Activated naive CD4-positive, alpha-beta T cell (primary cell): ENCODE data around the gene GCC1.
"Not testable (repeated sequence)": the region's sequence is repeated elsewhere in the genome, so short reads cannot be mapped to it uniquely, and the experiment has no call there.

Source experiments
- DNase-seq, 4 experiments: peaks; one replicate each; lab custom pipeline; 2025; lab: John Stamatoyannopoulos, UW

Gene GCC1

GRCh38 chr7:127588697-127589482 is 3.5 kb upstream of the GCC1 start:
- peak in 2 of 4 experiments; percentile 27 to 41 for DNase-seq

GRCh38 chr7:127588019-127588696 is 2.8 kb upstream of the GCC1 start, which contains the start of gene ARF5:
Gene ARF5 (plus strand): TSS chr7:127588411. CDS start chr7:127588499, 88 bp downstream.
- peak; percentile 61 to 89 (median 68) for DNase-seq

DNA sequence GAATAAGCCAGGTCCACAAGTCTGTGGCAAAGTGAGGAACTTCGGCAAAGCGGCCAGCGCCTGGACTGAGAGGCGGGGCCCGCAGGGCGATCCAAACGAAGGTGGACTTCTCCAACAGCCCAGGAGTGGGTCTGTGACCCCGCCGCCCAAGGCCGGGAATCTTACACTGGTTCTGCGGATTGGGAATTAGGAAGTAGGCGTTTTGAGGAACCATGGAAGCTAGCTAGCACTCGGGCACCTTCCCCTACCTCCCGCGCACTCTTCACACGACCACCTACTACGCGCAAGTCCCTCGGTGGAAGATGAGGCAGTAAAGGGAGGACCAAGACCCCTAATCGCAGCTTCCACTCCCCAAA is 2.2 kb upstream of the GCC1 start:
- no peak for DNase-seq

DNA sequence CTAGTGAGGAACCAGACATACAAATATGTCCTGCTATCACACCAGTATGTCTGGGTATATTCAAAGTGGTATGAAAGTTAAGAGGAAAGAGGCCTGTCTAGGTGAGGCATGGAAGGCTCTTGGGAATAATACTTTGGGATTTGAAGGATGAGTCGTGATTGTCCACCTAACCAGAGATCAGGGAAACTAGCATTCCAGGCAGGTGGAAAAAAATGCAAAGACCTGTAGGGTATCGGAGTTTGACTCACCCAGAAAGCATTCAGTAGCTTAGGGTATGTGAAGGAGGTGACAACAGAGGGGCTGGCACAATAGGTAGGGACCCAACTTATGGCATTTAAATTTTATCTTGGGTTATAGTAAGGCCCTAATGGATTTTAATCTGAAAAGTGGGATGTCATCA is 950 bp upstream of the GCC1 start:
- DNase-seq = no peak

DNA sequence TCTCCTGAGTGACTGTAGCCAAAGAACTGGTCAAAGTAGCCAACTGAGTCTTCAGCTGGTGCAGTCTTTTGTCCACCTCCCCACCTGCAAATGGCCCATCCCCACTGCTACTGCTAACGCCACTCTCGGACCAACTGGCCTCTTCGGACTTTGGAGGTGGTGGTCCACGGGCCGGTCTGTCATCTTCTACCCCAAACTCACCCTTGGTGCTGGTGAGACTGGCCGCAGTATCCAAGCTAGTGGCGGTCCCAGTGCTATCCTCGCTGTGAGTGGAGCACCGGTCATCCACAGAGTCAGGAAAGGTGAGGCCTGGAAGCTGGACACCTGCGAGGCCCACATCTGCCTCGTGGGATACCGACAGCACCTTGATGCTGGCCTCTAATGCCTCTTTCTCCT is 750 bp downstream of the GCC1 start:
- DNase-seq = no peak

GRCh38 chr7:127582361-127582760 is 3.0 kb downstream of the GCC1 start:
- no peak for DNase-seq

DNA sequence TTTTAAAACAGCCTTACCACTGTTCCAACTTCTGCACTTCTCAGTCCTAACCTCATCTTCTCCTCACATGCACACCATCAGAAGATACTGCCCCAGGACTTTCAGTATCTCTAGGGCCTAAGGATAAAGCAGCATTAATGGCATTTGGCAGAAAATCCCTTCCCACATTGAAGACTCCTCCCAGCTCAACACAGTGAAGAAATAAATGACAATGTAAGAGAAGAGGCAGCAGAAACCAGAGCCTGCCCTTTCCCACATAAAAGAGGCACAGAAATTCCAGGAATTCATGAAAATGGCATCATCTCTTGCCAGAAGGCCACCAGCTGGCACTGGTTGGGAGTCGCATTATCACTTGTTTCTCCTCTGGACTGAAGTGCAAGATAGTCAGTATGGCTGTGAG is 3.7 kb downstream of the GCC1 start:
- no peak for DNase-seq

GRCh38 chr7:127580612-127581011 is 4.8 kb downstream of the GCC1 start:
- DNase-seq = no peak

- no peak for DNase-seq
Measured at GRCh38 chr7:127578711-127579275, 6.6 kb downstream of the GCC1 start.

DNA sequence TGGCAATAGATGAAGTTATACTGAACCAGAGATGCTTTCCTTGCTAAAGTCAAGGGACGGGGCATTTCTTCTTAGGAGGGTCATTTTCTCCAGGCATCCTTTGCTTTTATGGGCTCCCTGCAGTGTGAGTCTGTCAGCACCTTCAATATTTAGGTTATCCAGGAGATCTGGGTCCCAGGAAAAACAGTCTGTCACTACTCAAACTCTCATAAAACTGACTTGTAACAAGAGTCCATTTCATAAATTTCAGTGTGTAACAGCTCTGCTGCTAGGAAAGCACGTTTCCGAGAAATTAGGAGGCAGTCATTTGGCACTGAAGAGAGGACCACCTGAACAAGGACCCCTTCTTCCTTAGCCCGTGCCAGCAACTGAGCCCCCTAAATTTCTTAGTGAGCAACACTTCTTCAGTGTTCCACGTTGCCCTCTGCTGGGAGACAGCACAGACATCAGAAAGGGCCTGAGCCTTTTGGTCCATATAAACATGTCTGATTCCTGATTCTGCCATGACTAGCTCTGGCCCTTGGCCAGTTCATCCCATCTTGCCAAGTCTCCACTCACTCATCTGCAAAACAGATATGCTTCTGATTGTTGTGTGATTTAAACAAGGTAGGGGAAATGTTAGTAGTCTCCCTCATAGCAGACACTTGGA is 7.2 kb downstream of the GCC1 start:
- no peak for DNase-seq

- no peak for DNase-seq
Measured at GRCh38 chr7:127571741-127572505, 13.5 kb downstream of the GCC1 start.

DNA sequence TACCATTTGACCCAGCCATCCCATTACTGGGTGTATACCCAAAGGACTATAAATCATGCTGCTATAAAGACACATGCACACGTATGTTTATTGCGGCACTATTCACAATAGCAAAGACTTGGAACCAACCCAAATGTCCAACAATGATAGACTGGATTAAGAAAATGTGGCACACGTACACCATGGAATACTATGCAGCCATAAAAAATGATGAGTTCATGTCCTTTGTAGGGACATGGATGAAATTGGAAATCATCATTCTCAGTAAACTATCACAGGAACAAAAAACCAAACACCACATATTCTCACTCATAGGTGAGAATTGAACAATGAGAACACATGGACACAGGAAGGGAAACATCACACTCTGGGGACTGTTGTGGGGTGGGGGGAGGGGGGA is 17.4 kb downstream of the GCC1 start:
- not testable (repeated sequence) for DNase-seq

- no peak for DNase-seq
Measured at GRCh38 chr7:127566242-127566641, 19.2 kb downstream of the GCC1 start.

GRCh38 chr7:127557803-127558202 is 27.6 kb downstream of the GCC1 start:
- DNase-seq = no peak

- DNase-seq = no peak
Measured at GRCh38 chr7:127556404-127556803, 29.0 kb downstream of the GCC1 start.

GRCh38 chr7:127551941-127552340 is 33.5 kb downstream of the GCC1 start:
- DNase-seq = no peak

GRCh38 chr7:127550247-127550646 is 35.1 kb downstream of the GCC1 start:
- no peak for DNase-seq

DNA sequence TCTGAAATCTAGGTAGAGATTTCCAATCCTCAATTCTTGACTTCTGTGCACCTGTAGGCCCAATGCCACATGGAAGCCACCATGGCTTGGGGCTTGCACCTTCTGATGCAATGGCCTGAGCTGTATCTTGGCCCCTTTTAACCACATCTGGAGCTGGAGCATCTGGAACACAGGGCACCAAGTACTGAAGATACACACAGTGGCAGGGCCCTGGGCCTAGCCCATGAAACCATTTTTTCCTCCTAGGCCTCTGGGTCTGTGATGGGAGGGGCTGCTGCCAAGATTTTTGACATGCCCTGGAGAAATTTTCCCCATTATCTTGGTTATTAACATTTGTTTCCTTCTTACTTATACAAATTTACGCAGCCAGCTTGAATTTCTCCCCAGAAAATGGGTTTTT is 39.1 kb downstream of the GCC1 start:
- no peak for DNase-seq

GRCh38 chr7:127541548-127541947 is 43.8 kb downstream of the GCC1 start:
- no peak for DNase-seq

DNA sequence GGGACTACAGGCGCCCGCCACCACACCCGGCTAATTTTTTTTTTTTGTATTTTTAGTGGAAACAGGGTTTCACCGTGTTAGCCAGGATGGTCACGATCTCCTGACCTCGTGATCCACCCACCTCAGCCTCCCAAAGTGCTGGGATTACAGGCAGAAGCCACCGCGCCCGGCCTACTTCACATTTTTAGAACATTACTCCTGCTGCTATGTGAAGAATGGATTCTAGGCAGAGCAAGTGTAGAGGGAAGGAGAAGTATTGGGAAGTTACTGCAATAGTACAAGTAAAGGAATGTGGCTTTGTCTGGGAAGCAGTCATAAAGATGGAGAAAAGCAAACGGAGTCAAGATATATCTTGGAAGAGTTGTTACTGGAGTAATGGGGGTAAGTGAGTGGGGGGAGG is 44.9 kb downstream of the GCC1 start:
- DNase-seq = not testable (repeated sequence)

- DNase-seq = no peak
Measured at GRCh38 chr7:127539116-127539515, 46.3 kb downstream of the GCC1 start.

DNA sequence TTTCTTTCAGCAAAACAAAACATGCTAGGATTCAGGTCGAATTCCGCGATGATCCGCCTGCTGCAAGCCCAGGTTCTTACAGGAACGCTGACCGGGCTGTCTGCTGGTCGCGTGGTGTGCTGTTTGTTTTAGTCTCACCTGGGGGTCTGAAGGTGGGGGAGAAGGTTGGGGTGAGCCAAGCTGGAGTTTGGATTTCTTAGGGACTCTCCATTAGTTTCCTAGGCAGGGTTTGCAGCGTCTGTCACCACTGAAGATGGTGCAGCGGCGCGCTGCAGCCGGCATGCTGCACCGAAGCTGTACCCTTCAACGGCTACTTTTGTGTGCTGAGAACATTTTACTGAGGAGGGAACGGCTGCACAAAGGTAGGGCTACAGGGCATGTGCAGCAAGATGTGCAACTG is 48.7 kb downstream of the GCC1 start:
- DNase-seq = no peak
